AG04450 (cell line): ENCODE measurements around the gene VIPAS39. TPM values are rescaled to one million over a fixed set of nuclear protein-coding genes. Genes with fewer than 3 reads are reported as not detected.

Experiments
- polyA plus RNA-seq: library from polyadenylated mRNA; depleted of rRNA; stranded (reverse); fragments of >200 nt; gene quantifications from 2 replicates; pipeline ENCODE4 v1.2.3, GENCODE V29; 2011; rRNA removed
- small RNA-seq: library from RNA; depleted of rRNA; stranded (forward); fragments of <200 nt; gene quantifications from one replicate; pipeline ENCODE3, GENCODE V24; 2012; ENCODE audit warnings: low read depth; ENCODE audit not compliant: insufficient read length

The VIPAS39 gene
- polyA plus RNA-seq, 1 experiment: 42.2 TPM

Small RNA genes lying within 50 kb of the gene (small RNA-seq; reads per million reads assigned to genes)
- not detected for gene RF00404

Other genes starting within 250 kb of the VIPAS39 start
- not detected in 2 replicates for gene NGB, start 186.4 kb downstream of the VIPAS39 start, polyA plus RNA-seq
- gene POMT2, start 136.7 kb downstream of the VIPAS39 start, polyA plus RNA-seq: 11.0 and 17.2 TPM in 2 replicates
- gene GSTZ1, start 136.6 kb downstream of the VIPAS39 start, polyA plus RNA-seq: 12.4 and 16.8 TPM in 2 replicates
- gene TMED8, start 80.5 kb downstream of the VIPAS39 start, polyA plus RNA-seq: 4.5 and 5.7 TPM in 2 replicates
- gene SAMD15, start 80.2 kb downstream of the VIPAS39 start, polyA plus RNA-seq: 0.66 and 0.72 TPM in 2 replicates
- gene NOXRED1, start 34.1 kb downstream of the VIPAS39 start, polyA plus RNA-seq: 0.10 and 0.16 TPM in 2 replicates
- gene AHSA1, start 492 bp upstream of the VIPAS39 start, polyA plus RNA-seq: 121 and 145 TPM in 2 replicates
- gene ISM2, start 41.2 kb upstream of the VIPAS39 start, polyA plus RNA-seq: not detected in 2 replicates
- gene SPTLC2, start 159.0 kb upstream of the VIPAS39 start, polyA plus RNA-seq: 37.0 and 41.3 TPM in 2 replicates